Neuron (in vitro differentiated cells): Measurements from ENCODE around the gene SNAPC1.

ENCODE experiments used
- H2AFZ ChIP-seq: one replicate; pipeline ENCODE4 v1.6.1; 2013; ENCODE audit warnings: low read depth, mild to moderate bottlenecking, inconsistent platforms, low read length, moderate library complexity
- H3K27me3 ChIP-seq: one replicate; pipeline ENCODE4 v1.6.1; 2013; ENCODE audit warnings: low read length; ENCODE audit not compliant: insufficient read depth
- H3K36me3 ChIP-seq: one replicate; pipeline ENCODE4 v1.6.1; 2013; ENCODE audit warnings: low read length; ENCODE audit not compliant: insufficient read depth
- H3K4me1 ChIP-seq: one replicate; pipeline ENCODE4 v1.6.1; 2013; ENCODE audit warnings: low read length; ENCODE audit not compliant: insufficient read depth
- H3K4me3 ChIP-seq: 2 replicates; pipeline ENCODE4 v1.5.1; 2013; ENCODE audit warnings: mild to moderate bottlenecking, low read length, moderate library complexity
- H3K9me3 ChIP-seq: one replicate; pipeline ENCODE4 v1.6.1; 2013; ENCODE audit warnings: low read length

Gene SNAPC1, protein sequence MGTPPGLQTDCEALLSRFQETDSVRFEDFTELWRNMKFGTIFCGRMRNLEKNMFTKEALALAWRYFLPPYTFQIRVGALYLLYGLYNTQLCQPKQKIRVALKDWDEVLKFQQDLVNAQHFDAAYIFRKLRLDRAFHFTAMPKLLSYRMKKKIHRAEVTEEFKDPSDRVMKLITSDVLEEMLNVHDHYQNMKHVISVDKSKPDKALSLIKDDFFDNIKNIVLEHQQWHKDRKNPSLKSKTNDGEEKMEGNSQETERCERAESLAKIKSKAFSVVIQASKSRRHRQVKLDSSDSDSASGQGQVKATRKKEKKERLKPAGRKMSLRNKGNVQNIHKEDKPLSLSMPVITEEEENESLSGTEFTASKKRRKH

DNA sequence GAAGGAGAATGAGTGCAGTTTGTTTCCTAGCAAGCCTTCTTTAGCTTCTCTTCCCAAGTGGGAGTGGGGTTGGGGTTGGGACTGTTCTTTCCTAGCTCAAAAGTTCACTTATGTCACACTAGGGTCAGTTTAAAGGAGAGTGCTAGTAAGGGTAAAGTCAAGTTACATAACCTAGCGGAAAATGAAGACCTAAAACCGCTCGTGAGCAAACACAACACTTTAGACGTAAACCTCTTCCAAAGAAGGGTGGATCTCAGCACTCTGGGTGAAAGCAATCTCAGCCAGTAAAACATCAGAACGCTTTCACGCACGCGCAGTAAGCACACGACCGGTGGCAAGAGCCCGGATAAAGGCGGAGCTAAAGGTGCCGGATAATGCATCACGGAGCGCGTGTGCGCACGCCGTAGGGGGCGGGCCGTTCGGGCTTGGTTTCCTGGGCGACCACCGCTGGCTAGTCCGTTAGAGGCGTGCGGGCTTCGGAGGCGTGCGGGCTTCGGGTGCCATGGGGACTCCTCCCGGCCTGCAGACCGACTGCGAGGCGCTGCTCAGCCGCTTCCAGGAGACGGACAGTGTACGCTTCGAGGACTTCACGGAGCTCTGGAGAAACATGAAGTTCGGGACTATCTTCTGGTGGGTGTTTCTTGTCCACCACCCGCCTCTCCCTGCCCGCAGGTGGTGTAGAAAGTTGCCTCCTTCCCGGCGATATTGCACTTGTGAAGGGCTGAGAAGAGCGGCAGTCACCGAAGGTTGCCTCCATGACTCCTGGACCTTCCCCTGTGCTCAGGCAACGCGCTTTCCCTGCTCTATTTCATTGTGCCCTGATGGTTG, at the start of gene SNAPC1:
TSS of gene SNAPC1 (plus strand) at position 462 of the 828 bp plus-strand sequence. CDS start at position 503, 41 bp downstream.
- Histone ChIP-seq H2AFZ (peak within 1 kb of the TSS; percentile 95), H3K4me1 (peaks cover 23% of the 10 kb centered on the region), H3K27me3 (no peaks in the 10 kb centered on the region), H3K36me3 (peaks cover 5% of the 10 kb centered on the region), H3K9me3 (no peaks in the 10 kb centered on the region), H3K4me3 (peak within 1 kb of the TSS; percentile 98)

DNA sequence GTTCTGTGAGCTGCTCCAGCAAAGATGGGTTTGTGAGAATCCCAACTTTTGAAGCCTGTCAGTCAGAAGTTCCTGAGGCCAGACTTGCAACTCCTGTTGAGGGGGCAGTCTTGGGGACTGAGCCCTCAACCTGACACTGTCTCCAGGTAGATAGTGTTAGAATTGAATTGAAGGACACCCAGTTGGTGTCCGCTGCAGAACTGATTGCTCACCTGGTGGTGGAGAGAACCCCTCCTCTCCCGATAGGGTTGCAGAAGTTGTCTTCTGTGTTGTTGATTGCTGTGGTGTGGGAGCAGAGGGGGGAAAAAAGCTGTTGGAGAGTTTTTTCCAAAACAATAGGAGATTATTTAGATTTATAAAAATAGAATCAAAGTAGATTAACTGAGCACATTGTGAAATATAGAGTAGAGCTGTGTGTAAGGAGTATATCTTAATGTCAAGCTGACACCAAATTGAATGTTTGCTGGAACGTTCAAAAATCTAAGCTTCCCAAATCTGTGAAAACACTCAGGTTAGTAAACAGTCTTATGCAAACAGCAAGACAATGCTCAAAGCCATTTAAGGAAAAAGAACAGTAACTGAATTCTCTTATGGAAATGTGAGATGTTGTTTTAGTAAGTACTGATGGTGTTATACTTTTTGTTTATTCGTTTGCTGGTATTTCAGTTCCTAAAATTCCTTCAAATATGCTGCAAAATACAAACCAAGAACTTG, 48.3 kb upstream of the SNAPC1 start:
- no peaks in the 10 kb centered on the region for H3K27me3 ChIP-seq
- peaks cover 2% of the 10 kb centered on the region for H3K4me1 ChIP-seq
- H3K36me3 ChIP-seq = no peaks in the 10 kb centered on the region
- no peak overlapping the region for H2AFZ ChIP-seq
- H3K4me3 ChIP-seq = no peak overlapping the region
- H3K9me3 ChIP-seq = no peaks in the 10 kb centered on the region

DNA sequence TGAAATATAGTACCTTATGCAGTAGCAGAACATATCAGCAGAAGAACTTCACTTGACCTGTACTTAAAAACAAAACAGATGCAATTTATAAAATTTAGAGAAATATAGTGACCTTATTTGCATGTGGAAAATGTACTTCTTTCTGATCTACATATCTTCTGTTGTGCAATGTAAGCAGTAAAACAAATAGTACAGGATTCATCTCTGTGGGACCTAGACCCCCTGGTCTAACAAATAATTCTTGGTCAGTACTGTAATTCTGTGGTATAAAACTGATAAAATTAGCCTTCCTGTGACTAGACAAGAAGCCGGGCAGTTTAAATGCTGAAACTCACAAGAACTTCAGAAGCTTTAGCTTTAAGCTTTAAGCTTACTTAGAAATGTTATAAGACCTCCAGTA, 45.3 kb upstream of the SNAPC1 start:
- Histone ChIP-seq H3K4me3 (no peak overlapping the region), H3K27me3 (no peaks in the 10 kb centered on the region), H3K9me3 (no peaks in the 10 kb centered on the region), H3K4me1 (peaks cover 2% of the 10 kb centered on the region), H3K36me3 (peaks cover 9% of the 10 kb centered on the region), H2AFZ (no peak overlapping the region)

DNA sequence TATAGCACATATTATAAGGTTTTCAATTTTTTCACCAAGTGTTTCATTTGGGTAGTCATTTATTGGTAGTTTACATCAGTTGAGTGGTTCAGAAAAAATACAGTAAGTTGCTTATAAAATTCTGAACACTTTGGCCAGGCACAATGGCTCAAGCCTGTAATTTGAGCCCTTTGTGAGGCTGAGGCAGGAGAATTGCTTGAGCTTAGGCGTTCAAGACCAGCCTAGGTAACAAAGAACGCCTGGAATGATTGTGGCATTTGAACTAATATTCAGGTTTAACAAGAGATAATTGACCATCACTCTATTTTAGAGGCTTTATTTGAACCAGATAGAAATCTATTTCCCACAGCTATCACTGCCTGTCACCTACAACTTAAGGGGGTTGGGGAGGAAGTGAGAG, 44.2 kb upstream of the SNAPC1 start:
- Histone ChIP-seq H3K27me3 (no peaks in the 10 kb centered on the region), H3K4me1 (peaks cover 2% of the 10 kb centered on the region), H3K36me3 (peaks cover 18% of the 10 kb centered on the region), H3K4me3 (no peak overlapping the region), H3K9me3 (no peaks in the 10 kb centered on the region), H2AFZ (no peak overlapping the region)

DNA sequence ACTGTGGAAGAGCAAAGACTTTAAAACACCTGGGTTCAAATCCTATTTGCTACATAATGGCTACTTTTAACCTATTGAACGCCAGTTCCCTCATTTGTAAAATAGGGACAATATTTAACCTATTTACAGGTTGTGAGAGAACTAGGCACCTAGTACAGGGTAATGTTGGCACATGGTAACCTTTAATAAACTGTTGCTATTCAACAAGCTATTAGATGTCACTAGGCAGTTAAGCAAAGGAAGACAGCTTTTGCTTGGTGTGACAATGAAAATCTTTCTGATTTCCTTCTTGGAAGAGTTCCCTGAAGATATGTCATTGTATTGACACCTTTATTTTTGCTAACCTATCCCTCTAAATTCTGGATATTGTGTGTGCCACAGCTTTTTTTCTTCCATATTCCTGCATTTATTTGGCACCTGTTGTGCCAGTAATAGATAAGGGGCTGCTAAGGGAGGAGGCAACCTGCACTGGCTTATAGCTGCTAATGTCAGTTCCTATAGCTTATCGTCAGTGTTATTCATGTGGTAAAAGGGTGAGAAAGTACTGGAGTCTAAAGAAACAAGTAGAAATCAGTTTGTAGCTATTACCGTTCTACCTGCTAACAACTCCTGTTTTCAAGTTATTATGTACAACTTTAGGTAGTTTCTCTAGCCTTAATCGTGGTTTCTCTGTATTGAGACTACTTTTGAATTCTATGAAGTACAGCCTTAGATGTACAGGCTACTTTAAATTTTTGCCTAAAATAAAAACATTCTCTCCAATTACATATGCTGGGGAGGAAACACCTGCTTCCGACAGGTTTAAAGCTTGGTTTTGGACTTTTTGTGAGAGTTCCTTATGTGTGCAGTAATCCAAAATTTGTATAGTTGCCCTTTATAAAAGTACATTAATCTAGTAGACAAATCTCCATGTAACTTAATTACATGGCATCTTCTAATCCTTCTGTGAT, 42.6 kb upstream of the SNAPC1 start:
- no peak overlapping the region for H2AFZ ChIP-seq
- no peaks in the 10 kb centered on the region for H3K27me3 ChIP-seq
- peaks cover 2% of the 10 kb centered on the region for H3K4me1 ChIP-seq
- H3K4me3 ChIP-seq = no peak overlapping the region
- H3K36me3 ChIP-seq = peaks cover 31% of the 10 kb centered on the region
- no peaks in the 10 kb centered on the region for H3K9me3 ChIP-seq

DNA sequence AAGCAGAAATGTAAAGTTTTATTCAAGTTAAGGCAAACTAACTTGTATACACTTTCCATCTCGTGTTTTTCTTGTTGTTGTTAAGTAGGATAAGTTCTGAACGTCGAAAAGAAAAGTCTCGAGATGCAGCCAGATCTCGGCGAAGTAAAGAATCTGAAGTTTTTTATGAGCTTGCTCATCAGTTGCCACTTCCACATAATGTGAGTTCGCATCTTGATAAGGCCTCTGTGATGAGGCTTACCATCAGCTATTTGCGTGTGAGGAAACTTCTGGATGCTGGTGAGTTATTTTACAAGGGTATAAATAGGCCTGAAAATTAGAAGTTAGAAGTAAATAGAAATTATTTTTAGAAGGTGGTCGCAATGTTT, 41.9 kb upstream of the SNAPC1 start:
- Histone ChIP-seq H2AFZ (no peak overlapping the region), H3K4me3 (no peak overlapping the region), H3K36me3 (peaks cover 37% of the 10 kb centered on the region)

DNA sequence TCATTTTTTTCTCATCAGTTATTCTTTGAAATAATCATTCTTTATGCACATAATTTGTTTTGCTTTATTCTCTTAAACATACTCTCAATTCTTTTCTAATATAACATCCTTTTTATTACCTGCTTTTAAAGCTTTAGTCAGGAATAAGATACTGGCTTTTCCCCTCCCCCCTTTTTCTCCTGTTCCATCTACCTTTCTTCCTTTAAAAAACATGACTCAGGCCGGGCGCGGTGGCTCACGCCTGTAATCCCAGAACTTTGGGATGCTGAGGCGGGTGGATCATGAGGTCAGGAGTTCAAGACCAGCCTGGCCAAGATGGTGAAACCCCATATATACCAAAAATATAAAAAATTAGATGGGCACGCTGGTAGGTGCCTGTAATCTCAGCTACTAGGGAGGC, 41.5 kb upstream of the SNAPC1 start:
- Histone ChIP-seq H3K9me3 (no peaks in the 10 kb centered on the region), H3K4me3 (no peak overlapping the region), H2AFZ (no peak overlapping the region), H3K27me3 (no peaks in the 10 kb centered on the region), H3K4me1 (peaks cover 2% of the 10 kb centered on the region), H3K36me3 (peaks cover 40% of the 10 kb centered on the region)

More for the DNA sequence above, 41.9 kb upstream of the SNAPC1 start:
- no peaks in the 10 kb centered on the region for H3K27me3 ChIP-seq
- H3K9me3 ChIP-seq = no peaks in the 10 kb centered on the region
- peaks cover 2% of the 10 kb centered on the region for H3K4me1 ChIP-seq

DNA sequence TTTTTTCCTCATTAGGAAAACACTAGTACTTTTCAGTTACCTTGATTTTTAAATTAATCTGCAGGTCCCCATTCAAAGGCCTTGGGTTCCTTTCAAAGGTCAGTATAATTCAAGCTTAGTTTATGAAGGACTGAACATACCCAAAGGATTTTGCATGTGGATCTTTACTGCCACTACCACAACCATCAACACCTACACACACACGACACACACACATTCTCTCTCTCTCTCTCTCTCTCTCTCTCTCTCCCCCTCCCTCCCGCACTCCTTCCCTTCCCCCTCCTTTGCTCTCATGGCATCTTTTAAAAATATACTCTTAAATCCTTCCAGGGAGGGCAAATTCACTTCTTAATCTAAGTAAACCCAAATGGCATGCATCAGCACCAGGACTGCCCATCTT, 38.1 kb upstream of the SNAPC1 start:
- no peak overlapping the region for H3K4me3 ChIP-seq
- H3K9me3 ChIP-seq = no peaks in the 10 kb centered on the region
- no peaks in the 10 kb centered on the region for H3K27me3 ChIP-seq
- no peak overlapping the region for H2AFZ ChIP-seq
- H3K4me1 ChIP-seq = no peaks in the 10 kb centered on the region
- peaks cover 73% of the 10 kb centered on the region for H3K36me3 ChIP-seq

DNA sequence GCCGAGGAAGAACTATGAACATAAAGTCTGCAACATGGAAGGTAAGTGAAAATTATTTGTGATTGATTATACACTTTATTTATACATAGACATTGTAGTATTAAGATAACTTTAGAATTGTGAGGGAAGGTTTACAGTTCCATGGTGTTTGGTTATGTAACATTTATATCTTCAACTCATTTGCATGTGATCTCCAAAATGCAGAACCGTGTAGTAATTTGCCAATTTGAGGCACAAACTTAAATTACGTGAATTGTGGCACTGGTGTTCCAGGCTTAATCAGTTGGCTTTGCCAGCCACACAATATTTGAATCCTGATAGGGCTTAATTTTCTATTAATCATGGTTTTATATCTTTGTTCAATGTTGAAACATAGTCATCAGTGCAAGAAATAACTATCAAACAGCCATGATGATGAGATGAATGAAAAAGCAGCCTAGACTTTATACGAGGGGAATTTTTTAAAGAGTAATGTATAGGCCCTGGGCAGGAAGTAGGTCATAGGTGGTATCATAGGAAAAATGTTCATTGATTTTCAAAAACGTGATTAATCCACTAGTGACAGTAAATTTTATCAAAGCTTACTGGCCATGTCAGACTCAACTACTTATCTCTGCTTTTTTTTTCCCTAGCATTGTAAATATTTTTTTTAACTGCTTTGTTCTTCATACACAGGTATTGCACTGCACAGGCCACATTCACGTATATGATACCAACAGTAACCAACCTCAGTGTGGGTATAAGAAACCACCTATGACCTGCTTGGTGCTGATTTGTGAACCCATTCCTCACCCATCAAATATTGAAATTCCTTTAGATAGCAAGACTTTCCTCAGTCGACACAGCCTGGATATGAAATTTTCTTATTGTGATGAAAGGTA, 35.2 kb upstream of the SNAPC1 start:
- peaks cover 89% of the 10 kb centered on the region for H3K36me3 ChIP-seq

GRCh38 chr14:61730756-61731373, 31.4 kb upstream of the SNAPC1 start:
- Histone ChIP-seq H3K4me1 (no peaks in the 10 kb centered on the region), H3K36me3 (peaks cover 93% of the 10 kb centered on the region), H3K27me3 (no peaks in the 10 kb centered on the region), H3K9me3 (no peaks in the 10 kb centered on the region), H2AFZ (no peak overlapping the region), H3K4me3 (no peak overlapping the region)

More for the DNA sequence above, 35.2 kb upstream of the SNAPC1 start:
- H3K27me3 ChIP-seq = no peaks in the 10 kb centered on the region
- H3K4me1 ChIP-seq = no peaks in the 10 kb centered on the region
- H2AFZ ChIP-seq = no peak overlapping the region
- no peaks in the 10 kb centered on the region for H3K9me3 ChIP-seq
- H3K4me3 ChIP-seq = no peak overlapping the region

DNA sequence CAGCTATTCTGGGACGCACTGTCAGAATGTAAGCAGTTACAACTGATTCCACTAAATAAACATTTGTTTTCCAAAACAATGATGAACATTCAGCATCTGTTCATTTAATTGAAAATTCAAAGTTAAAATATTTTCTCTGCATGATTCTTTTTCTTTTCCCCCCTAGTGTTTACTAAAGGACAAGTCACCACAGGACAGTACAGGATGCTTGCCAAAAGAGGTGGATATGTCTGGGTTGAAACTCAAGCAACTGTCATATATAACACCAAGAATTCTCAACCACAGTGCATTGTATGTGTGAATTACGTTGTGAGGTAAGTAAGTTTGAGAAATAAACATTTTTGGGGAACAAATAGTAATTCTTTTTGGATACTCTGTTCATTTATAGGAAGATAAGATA, 28.2 kb upstream of the SNAPC1 start:
- no peaks in the 10 kb centered on the region for H3K9me3 ChIP-seq
- H2AFZ ChIP-seq = no peak overlapping the region
- H3K27me3 ChIP-seq = no peaks in the 10 kb centered on the region
- H3K36me3 ChIP-seq = peaks cover 88% of the 10 kb centered on the region
- H3K4me3 ChIP-seq = no peak overlapping the region
- H3K4me1 ChIP-seq = no peaks in the 10 kb centered on the region
